RWPE2 (cell line): ENCODE data around the gene HOXC11.

ENCODE experiments used
- ATAC-seq: fragments of 200-7000 bp; cut with Tn5 transposase; 3 replicates; pipeline ENCODE4 v1.9.1; 2021; ENCODE audit warnings: low read depth
- DNase-seq: peaks from one replicate; pipeline ENCODE4 v3.0.0-alpha.2; 2020; ENCODE audit warnings: low spot score
- H3K27ac ChIP-seq: fragments of 450-650 bp; 2 replicates; pipeline ENCODE4 v1.5.1; 2017; ENCODE audit warnings: mild to moderate bottlenecking; ENCODE audit not compliant: poor library complexity, severe bottlenecking
- H3K27me3 ChIP-seq: fragments of 250-450 bp; sonication (Bioruptor Pico); 2 replicates; pipeline ENCODE4 v1.5.1; 2021; ENCODE audit warnings: mild to moderate bottlenecking, moderate library complexity; ENCODE audit not compliant: insufficient read depth, poor library complexity, severe bottlenecking
- H3K36me3 ChIP-seq: fragments of 250-450 bp; sonication (Bioruptor Pico); 2 replicates; pipeline ENCODE4 v1.5.1; 2020; ENCODE audit warnings: low read depth, mild to moderate bottlenecking, moderate library complexity
- H3K4me1 ChIP-seq: fragments of 250-450 bp; sonication (Bioruptor Pico); 2 replicates; pipeline ENCODE4 v1.5.1; 2021; ENCODE audit warnings: mild to moderate bottlenecking, moderate library complexity; ENCODE audit not compliant: insufficient read depth, poor library complexity, severe bottlenecking
- H3K4me3 ChIP-seq: fragments of 250-450 bp; sonication (Bioruptor Pico); 2 replicates; pipeline ENCODE4 v1.5.1; 2021; ENCODE audit warnings: mild to moderate bottlenecking, moderate library complexity; ENCODE audit not compliant: severe bottlenecking
- H3K9me3 ChIP-seq: fragments of 250-450 bp; sonication (Bioruptor Pico); 2 replicates; pipeline ENCODE4 v1.5.1; 2021; ENCODE audit warnings: mild to moderate bottlenecking, moderate library complexity; ENCODE audit not compliant: severe bottlenecking
- TF ChIP-seq, protein P1 (sequence below): fragments of 450-650 bp; IDR thresholded peaks from one replicate; pipeline ENCODE4 v1.5.1; 2017; ENCODE audit warnings: mild to moderate bottlenecking, moderate library complexity; ENCODE audit not compliant: poor library complexity, severe bottlenecking

The HOXC11 gene

DNA sequence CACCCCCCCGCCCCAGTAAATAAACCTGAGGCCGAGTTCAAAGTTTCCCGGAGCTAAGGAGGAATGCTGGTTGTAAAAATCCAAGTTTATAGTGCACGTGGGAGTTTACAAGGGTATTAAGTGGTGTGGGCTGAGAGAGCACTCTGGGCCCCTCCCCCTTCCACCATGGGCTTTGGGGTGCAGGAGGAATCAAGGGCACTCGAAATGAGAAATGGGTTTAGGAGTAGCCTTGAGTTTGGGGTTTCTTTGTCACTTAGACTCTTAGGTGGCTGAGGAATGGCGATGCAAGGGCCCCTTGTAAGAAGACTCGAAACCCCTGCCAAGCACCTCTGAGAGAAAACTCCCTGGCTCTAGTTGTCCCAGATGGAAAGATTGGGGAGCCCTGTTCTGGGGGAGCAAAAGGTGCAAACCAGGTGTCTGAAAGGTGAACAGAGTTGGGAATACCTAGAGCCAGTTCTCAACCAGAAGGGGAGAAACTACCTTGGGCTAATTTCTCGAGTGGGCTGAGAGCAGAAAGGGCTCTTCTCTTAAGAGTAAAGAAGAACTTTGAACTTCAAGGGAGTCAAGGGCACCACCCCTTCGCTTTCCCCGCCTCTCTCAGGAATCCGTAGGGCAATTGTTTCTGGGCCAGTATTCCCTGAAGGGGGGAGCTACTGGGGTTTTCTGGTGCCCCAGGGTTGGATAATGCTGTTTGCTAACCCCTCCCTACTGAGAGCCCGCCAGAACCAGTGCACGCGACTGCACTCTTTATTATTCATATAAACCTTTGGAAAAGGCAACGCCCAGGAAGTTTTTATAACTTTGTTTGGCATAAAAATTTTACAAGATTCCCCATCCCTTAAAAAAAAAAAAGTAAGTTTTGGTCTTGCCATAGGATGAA, 5.8 kb downstream of the HOXC11 start:
- ATAC-seq (peak; percentile 32; the same call in 1 of the 3 replicates), DNase-seq (no peak)
- H3K36me3 ChIP-seq = no peaks in the 10 kb centered on the region
- H3K4me3 ChIP-seq = no peak overlapping the region
- peaks cover 89% of the 10 kb centered on the region for H3K27me3 ChIP-seq
- TF ChIP-seq, protein P1, sequence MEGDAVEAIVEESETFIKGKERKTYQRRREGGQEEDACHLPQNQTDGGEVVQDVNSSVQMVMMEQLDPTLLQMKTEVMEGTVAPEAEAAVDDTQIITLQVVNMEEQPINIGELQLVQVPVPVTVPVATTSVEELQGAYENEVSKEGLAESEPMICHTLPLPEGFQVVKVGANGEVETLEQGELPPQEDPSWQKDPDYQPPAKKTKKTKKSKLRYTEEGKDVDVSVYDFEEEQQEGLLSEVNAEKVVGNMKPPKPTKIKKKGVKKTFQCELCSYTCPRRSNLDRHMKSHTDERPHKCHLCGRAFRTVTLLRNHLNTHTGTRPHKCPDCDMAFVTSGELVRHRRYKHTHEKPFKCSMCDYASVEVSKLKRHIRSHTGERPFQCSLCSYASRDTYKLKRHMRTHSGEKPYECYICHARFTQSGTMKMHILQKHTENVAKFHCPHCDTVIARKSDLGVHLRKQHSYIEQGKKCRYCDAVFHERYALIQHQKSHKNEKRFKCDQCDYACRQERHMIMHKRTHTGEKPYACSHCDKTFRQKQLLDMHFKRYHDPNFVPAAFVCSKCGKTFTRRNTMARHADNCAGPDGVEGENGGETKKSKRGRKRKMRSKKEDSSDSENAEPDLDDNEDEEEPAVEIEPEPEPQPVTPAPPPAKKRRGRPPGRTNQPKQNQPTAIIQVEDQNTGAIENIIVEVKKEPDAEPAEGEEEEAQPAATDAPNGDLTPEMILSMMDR = no peak
- peaks cover 6% of the 10 kb centered on the region for H3K4me1 ChIP-seq
- H3K9me3 ChIP-seq = no peaks in the 10 kb centered on the region
- H3K27ac ChIP-seq = no peak overlapping the region

DNA sequence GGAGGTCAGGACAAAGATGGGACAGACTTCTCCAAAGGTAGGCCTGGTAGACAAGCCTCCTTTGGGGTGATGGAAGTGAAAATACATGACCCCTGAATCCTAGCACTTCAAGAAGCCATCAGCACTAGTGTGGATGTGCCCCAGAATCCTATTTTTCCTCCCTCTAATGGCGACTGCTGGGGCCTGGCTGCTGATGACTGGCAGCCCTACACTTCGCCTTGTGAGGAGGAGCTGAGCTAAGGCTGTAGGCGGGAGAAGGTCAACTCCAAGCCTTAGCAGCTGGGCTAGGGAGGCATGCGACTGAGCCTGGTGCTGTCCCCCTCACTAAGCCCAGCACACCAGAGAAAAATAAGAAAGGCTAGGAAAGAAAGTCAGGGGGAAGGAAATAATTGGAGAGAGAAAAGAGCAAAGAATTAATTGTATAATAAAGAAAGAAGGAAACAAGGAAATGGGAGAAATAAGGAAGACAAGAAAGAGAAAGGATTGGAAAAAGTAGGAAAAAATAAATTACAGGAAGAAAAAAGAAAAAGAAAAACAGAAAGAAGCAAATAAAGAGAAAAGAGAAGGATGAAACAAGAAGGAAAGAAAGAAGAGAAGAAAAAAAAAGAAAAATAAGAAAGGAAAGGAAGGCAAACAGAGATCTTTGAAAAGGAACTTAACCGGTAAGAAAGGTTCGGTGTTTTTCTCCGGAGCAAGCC, 7.3 kb downstream of the HOXC11 start:
- Histone ChIP-seq H3K27me3 (peaks cover 84% of the 10 kb centered on the region), H3K9me3 (no peaks in the 10 kb centered on the region), H3K27ac (no peak overlapping the region), H3K4me3 (no peak overlapping the region), H3K4me1 (peaks cover 6% of the 10 kb centered on the region), H3K36me3 (no peaks in the 10 kb centered on the region)
- TF ChIP-seq, protein P1 = no peak
- DNase-seq (no peak), ATAC-seq (no peak)

DNA sequence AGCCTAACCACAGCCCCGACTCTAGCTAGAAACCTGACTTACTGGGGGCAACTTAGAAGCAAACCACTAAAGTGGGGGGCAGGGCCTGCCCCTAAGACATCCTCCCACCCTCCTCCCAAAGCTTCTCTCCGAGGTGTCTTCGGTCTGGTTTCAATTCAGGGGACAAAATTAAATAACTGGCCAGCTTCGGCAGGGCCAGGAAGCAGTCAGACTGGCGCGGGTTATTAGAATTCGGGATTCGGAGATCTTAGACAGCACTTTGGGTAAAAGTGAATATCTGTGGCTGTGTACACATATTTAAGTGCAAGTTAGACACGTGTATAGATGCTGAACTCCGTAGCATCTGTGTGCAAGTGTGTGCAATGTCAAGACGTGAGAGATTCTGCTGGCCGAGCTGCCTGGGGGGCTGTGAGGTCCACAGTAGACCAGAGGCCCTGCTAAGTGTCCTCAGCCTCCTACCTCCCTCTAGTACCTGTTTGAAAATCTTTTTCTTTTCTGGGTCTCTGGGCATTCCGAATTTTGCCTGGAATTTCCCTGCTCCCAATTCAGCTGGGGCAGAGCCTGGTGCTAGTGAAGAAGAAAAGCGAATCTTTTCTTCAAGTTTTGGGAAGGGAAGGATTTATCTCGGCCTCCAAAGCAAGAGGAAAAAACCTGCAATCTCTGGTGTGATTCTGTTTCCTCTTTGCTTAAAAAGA, 8.0 kb downstream of the HOXC11 start:
- Histone ChIP-seq H3K4me1 (peaks cover 6% of the 10 kb centered on the region), H3K4me3 (no peak overlapping the region), H3K9me3 (no peaks in the 10 kb centered on the region), H3K36me3 (no peaks in the 10 kb centered on the region), H3K27ac (no peak overlapping the region), H3K27me3 (peaks cover 87% of the 10 kb centered on the region)
- no peak for DNase-seq
- no peak for ATAC-seq
- TF ChIP-seq, protein P1 = no peak

DNA sequence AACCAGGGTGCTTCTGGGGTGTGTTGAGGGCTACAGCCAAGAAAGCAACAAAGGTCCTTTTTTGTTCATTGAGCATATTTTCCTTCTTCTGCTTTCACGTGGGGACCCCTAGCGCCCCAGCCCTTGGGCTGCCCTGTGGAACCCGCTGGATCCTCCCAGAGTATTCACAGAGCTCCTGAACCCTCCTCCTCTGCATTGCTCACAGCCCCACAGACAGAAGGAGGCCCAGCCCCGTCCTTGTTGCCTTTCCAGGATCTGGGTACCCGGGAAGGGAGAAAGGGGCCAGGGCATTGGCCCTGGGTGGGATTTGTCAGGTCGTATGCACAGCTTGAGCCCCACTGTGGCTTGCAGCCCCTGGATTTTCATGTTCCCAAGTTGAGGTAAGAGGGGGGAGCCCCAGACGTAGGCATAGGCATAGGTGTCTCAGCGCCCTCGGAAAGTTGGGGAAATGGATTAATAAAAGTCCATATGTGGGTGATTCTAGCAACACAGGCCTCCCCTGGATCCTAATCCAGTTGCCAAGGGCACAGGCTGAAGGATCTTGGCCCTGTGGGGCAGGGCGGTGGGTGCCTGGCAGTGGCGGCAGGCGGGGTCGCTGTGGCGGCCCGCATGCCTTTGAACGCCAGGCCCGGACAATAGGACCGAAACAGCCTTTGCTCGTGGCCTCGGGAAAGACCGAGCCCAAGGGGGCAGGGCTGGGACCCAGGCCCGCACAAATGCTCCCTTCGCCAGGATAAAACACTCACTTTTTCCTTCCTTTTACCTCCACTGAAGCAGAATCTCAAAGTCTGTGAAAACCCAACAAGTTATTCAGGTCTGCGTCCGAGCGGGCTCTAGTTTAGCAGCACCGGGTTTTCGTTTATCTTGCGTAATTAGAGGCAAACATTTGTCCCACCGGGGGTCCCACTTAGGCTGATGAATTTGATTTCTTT, 9.0 kb downstream of the HOXC11 start:
- no peaks in the 10 kb centered on the region for H3K36me3 ChIP-seq
- H3K9me3 ChIP-seq = no peaks in the 10 kb centered on the region
- H3K27ac ChIP-seq = no peak overlapping the region
- ATAC-seq = no peak
- peaks cover 90% of the 10 kb centered on the region for H3K27me3 ChIP-seq
- H3K4me1 ChIP-seq = peaks cover 6% of the 10 kb centered on the region
- no peak overlapping the region for H3K4me3 ChIP-seq
- no peak for DNase-seq
- TF ChIP-seq, protein P1 = no peak
